ENCODE results near the gene PDCD1. TPM values are rescaled to one million over a fixed set of nuclear protein-coding genes. Genes with fewer than 3 reads are reported as not detected.

The PDCD1 gene
- total RNA-seq, 4 donors from 2014 or later = 1.2 to 2.5 (median 1.5) TPM

DNA sequence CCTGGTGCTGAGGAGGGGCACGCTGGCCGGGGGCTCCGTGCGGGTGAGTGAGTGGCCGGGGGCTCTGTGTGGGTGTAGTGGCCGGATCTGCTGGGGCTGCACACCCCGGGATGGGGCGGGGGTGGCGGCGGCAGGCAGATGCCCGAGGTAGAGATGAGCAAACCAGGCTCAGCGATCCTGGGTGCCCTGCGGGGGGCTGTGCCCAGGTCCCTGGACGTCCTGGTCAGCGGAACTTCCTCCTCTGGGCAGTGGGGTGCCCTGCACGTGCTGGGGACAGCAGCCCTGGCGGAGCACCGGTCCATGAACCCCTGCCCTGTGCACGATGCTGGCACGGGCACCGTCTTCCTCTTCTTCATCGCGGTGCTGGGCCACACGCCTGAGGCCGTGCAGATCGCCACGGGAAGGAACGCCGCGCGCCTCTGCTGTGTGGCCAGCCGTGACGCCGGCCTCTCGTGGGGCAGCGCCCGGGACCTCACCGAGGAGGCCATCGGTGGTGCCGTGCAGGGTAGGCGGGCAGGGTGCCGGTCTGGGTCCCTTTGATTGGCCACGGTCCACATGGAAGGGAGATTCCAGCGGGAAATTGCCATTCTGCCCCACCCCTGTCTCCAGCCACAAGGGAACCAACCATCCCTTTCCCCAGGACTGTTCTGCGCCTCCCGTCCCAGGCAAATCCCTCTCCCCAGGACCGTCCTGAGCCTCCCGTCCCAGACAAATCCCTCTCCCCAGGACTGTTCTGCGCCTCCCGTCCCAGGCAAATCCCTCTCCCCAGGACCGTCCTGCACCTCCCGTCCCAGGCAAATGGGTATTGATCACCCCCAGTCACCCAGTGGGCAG is 43.8 kb downstream of the PDCD1 start:
- intact Hi-C loops (cut with DNase I) = no loop called here
- DNase-seq = no peak

DNA sequence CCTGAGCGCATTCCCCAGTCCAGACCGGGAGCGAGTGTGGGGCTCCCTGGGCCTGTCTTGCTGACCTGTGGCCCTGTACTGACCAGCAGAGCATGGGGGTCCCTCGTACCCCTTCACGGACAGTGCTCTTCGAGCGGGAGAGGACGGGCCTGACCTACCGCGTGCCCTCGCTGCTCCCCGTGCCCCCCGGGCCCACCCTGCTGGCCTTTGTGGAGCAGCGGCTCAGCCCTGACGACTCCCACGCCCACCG is 44.4 kb downstream of the PDCD1 start:
- TF ChIP-seq, protein P1, sequence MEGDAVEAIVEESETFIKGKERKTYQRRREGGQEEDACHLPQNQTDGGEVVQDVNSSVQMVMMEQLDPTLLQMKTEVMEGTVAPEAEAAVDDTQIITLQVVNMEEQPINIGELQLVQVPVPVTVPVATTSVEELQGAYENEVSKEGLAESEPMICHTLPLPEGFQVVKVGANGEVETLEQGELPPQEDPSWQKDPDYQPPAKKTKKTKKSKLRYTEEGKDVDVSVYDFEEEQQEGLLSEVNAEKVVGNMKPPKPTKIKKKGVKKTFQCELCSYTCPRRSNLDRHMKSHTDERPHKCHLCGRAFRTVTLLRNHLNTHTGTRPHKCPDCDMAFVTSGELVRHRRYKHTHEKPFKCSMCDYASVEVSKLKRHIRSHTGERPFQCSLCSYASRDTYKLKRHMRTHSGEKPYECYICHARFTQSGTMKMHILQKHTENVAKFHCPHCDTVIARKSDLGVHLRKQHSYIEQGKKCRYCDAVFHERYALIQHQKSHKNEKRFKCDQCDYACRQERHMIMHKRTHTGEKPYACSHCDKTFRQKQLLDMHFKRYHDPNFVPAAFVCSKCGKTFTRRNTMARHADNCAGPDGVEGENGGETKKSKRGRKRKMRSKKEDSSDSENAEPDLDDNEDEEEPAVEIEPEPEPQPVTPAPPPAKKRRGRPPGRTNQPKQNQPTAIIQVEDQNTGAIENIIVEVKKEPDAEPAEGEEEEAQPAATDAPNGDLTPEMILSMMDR (IDR thresholded peaks at IDR 0.05) = no peak
- no peak for TF ChIP-seq POLR2A (IDR thresholded peaks at IDR 0.05)
- Histone ChIP-seq H3K9me3 (no peaks in the 10 kb centered on the region), H3K4me1 (peaks cover 0 to 8% (median 0%) of the 10 kb centered on the region in 3 donors), H3K4me3 (no peak overlapping the region), H3K27ac (no peak overlapping the region), H3K36me3 (no peaks in the 10 kb centered on the region), H3K27me3 (peaks cover 0 to 65% (median 0%) of the 10 kb centered on the region in 4 donors)
- intact Hi-C loops (cut with DNase I) = no loop called here
- WGBS, 2 donors = 71 to 94% methylated on average over 3 to 5 of the region's 17 CpGs
- no peak for DNase-seq

More for the DNA sequence above, 43.8 kb downstream of the PDCD1 start:
- no peaks in the 10 kb centered on the region for H3K36me3 ChIP-seq
- 45 to 75% methylated on average over 8 to 10 of the region's 52 CpGs for WGBS, 2 donors
- no peak overlapping the region for H3K27ac ChIP-seq
- H3K4me1 ChIP-seq = peaks cover 0 to 8% (median 0%) of the 10 kb centered on the region in 3 donors
- H3K4me3 ChIP-seq = no peak overlapping the region
- peaks cover 0 to 65% (median 0%) of the 10 kb centered on the region in 4 donors for H3K27me3 ChIP-seq
- no peaks in the 10 kb centered on the region for H3K9me3 ChIP-seq
- TF ChIP-seq POLR2A (IDR thresholded peaks at IDR 0.05) = no peak
- TF ChIP-seq, protein P1 (IDR thresholded peaks at IDR 0.05) = no peak

DNA sequence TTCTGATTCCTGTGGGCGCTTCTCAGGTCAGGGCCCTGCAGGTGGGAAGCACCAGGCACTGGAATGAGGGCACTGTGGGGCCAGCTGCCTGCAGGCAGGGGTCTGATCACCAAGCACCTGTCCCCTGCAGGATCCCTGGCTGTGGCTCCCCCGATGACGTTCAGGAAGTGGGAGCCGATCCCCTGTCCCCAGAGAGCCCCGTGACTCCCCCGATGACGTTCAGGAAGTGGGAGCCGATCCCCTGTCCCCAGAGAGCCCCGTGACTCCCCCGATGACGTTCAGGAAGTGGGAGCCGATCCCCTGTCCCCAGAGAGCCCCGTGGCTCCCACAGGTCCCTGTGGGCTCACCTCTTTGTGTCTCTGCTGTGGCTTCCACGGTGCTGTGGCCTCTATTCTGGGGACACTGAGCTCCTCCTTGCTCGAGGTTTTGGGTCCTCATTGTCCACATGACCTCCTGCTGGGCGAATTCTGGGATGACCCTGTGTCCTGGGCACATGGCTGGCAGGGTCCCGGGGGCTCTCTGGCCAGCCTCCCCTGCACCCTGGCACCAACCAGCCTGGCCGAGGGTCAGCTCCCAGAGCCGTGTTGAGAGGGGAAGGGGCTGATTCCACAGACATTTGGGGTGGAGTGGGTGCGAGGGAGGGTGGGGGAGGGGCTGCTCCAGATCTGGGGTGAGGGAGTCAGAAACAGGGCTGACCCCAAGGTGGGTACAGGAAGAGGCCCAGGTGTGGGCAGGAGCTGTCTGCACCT is 44.9 kb downstream of the PDCD1 start:
- Histone ChIP-seq H3K27ac (no peak overlapping the region), H3K9me3 (no peaks in the 10 kb centered on the region), H3K27me3 (peaks cover 0 to 64% (median 0%) of the 10 kb centered on the region in 4 donors), H3K4me3 (no peak overlapping the region), H3K4me1 (peaks cover 0 to 8% (median 0%) of the 10 kb centered on the region in 3 donors), H3K36me3 (no peaks in the 10 kb centered on the region)
- DNase-seq = no peak
- intact Hi-C loops (cut with DNase I) = no loop called here
- TF ChIP-seq POLR2A (IDR thresholded peaks at IDR 0.05) = no peak
- TF ChIP-seq, protein P1 (IDR thresholded peaks at IDR 0.05) = no peak
- WGBS, 2 donors = 55% methylated on average over 6 of the region's 20 CpGs; no CpG with 5 or more reads in 1 of the 2 donors

DNA sequence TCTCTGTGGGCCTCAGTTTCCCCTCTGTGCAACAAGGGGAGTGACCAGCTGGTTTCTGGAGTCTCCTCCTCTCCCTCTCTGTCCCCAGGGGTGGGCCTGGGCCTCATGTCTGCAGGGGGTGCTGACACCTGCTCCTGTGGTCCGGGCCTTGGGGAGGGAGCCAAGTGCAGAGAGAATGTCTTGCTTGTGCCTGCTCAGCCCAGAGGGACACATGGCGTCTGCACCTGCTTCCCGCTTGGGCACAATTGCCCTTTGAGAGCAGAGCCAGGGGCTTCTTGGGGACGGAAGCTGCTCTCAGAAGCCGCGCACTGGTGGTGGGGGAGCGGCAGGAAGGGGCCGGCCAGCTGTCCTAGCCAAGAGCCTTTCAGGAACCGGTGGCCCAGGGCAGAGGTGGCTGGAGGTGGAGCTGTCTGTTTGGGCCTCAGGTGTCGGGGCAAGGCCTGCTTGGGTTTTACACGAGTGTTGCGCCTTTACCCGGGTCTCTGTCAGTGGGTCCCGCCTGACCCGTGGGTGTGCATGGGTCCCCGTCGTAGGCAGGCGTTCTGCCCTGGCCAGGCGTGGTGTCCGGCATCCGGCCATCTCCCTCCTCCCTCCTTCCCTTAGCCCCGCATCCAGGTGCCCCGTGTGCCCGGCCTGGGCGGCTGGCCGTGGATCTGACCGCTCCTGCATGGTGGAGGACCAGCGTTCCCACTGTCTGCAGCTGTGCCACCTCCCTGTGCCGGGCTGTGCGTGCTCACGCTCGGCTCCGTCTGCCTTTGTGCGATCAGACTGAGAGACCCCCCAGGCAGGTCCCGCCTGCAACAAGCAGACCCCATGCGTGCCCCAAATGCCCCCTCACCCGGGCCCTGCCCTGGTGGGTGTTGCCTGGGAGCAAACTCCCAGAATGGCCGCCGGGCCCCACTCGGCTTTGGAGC is 45.7 kb downstream of the PDCD1 start:
- peaks cover 0 to 57% (median 0%) of the 10 kb centered on the region in 4 donors for H3K27me3 ChIP-seq
- intact Hi-C loops (cut with DNase I) = no loop called here
- WGBS, 2 donors = 77 to 89% methylated on average over 10 to 12 of the region's 40 CpGs
- H3K9me3 ChIP-seq = no peaks in the 10 kb centered on the region
- TF ChIP-seq POLR2A (IDR thresholded peaks at IDR 0.05) = no peak
- TF ChIP-seq, protein P1 (IDR thresholded peaks at IDR 0.05) = no peak
- no peak overlapping the region for H3K4me3 ChIP-seq
- no peak for DNase-seq
- H3K27ac ChIP-seq = no peak overlapping the region
- peaks cover 0 to 8% (median 0%) of the 10 kb centered on the region in 3 donors for H3K4me1 ChIP-seq
- H3K36me3 ChIP-seq = no peaks in the 10 kb centered on the region

Data from esophagus squamous epithelium (tissue), 5 donors.